Peyer's patch (tissue), 4 donors: Measurements from ENCODE around the gene ARF5.

Experiments
- CTCF ChIP-seq, 6 experiments: fragments of 450-650 bp in 4 of 6; fragments of 200-600 bp in 2 of 6; sonication (generic) in 1 of 6; IDR thresholded peaks; one replicate each; pipeline ENCODE4 v1.5.1; 2017 to 2019; ENCODE audit warnings: antibody characterized with exemption in 6 of 6, mild to moderate bottlenecking in 3 of 6, moderate library complexity in 1 of 6
- POLR2A ChIP-seq, 2 donors: fragments of 450-650 bp; IDR thresholded peaks; one replicate each; pipeline ENCODE4 v1.5.1; 2017; ENCODE audit warnings: antibody characterized with exemption in 2 of 2, mild to moderate bottlenecking in 2 of 2, moderate library complexity in 2 of 2

GRCh38 chr7:127588019-127588696 is at the start of gene ARF5:
- TF ChIP-seq CTCF (IDR thresholded peaks at IDR 0.05) (peak in 1 of 6 experiments; percentile 4), POLR2A (IDR thresholded peaks at IDR 0.05) (peak; percentile 49 to 66)
